ENCODE results near the gene LEP. TPM values are rescaled to one million over a fixed set of nuclear protein-coding genes. Genes with fewer than 3 reads are reported as not detected.

LEP gene
- total RNA-seq, 1 donor from 2014 or later = not detected

GRCh38 chr7:128302139-128302538 lies 61.1 kb downstream of the LEP start:
- no peak overlapping the region for H3K27ac ChIP-seq
- Mint-ChIP-seq H3K27me3 (ENCODE audit: insufficient read depth, low read depth) (peaks cover 3% of the 10 kb centered on the region), H3K9me3 (no peaks in the 10 kb centered on the region), H3K4me3 (no peak overlapping the region), H3K4me1 (peaks cover 8% of the 10 kb centered on the region), H3K36me3 (peaks cover 18% of the 10 kb centered on the region), H3K27ac (no peak overlapping the region)
- no peaks in the 10 kb centered on the region for H4K20me1 ChIP-seq (ENCODE audit: low read depth)
- TF ChIP-seq EZH2phosphoT487 (IDR thresholded peaks at IDR 0.05) (no peak), EZH2 (IDR thresholded peaks at IDR 0.05) (no peak), CTCF (IDR thresholded peaks at IDR 0.05) (no peak)
- H3K4me3 ChIP-seq = no peak overlapping the region
- no peak for DNase-seq (ENCODE audit: low spot score)
- no peaks in the 10 kb centered on the region for H3K79me2 ChIP-seq (ENCODE audit: low read depth)
- H3K4me2 ChIP-seq = no peak overlapping the region
- no peaks in the 10 kb centered on the region for H3K9me3 ChIP-seq (ENCODE audit: low read depth)
- H3K36me3 ChIP-seq = no peaks in the 10 kb centered on the region
- H3K9ac ChIP-seq = no peak overlapping the region
- no peaks in the 10 kb centered on the region for H3K27me3 ChIP-seq
- no peak overlapping the region for H2AFZ ChIP-seq (replicated peaks)
- H3F3A ChIP-seq (ENCODE audit: low read depth) = peaks cover 8% of the 10 kb centered on the region
- H3K4me1 ChIP-seq = peaks cover 12% of the 10 kb centered on the region

- Histone ChIP-seq H3K9ac (no peak overlapping the region), H3K79me2 (ENCODE audit: low read depth) (no peaks in the 10 kb centered on the region)
Measured at GRCh38 chr7:128303133-128303532, 62.1 kb downstream of the LEP start.

GRCh38 chr7:128303643-128304042 lies 62.6 kb downstream of the LEP start:
- no peak overlapping the region for H3K4me2 ChIP-seq
- no peaks in the 10 kb centered on the region for H3K36me3 ChIP-seq
- no peak overlapping the region for H3K27ac ChIP-seq
- H4K20me1 ChIP-seq (ENCODE audit: low read depth) = no peaks in the 10 kb centered on the region
- H2AFZ ChIP-seq (replicated peaks) = no peak overlapping the region
- Mint-ChIP-seq H3K4me3 (no peak overlapping the region), H3K4me1 (peaks cover 8% of the 10 kb centered on the region), H3K9me3 (no peaks in the 10 kb centered on the region), H3K27me3 (ENCODE audit: insufficient read depth, low read depth) (peaks cover 3% of the 10 kb centered on the region), H3K36me3 (peaks cover 20% of the 10 kb centered on the region), H3K27ac (no peak overlapping the region)
- no peak overlapping the region for H3K9ac ChIP-seq
- no peaks in the 10 kb centered on the region for H3K79me2 ChIP-seq (ENCODE audit: low read depth)
- H3K27me3 ChIP-seq = no peaks in the 10 kb centered on the region
- peaks cover 6% of the 10 kb centered on the region for H3F3A ChIP-seq (ENCODE audit: low read depth)
- H3K4me1 ChIP-seq = peaks cover 10% of the 10 kb centered on the region
- no peaks in the 10 kb centered on the region for H3K9me3 ChIP-seq (ENCODE audit: low read depth)
- DNase-seq (ENCODE audit: low spot score) = no peak
- H3K4me3 ChIP-seq = no peak overlapping the region
- TF ChIP-seq EZH2phosphoT487 (IDR thresholded peaks at IDR 0.05) = no peak
- no peak for TF ChIP-seq EZH2 (IDR thresholded peaks at IDR 0.05)
- no peak for TF ChIP-seq CTCF (IDR thresholded peaks at IDR 0.05)

More at GRCh38 chr7:128303133-128303532, 62.1 kb downstream of the LEP start:
- Histone ChIP-seq H4K20me1 (ENCODE audit: low read depth) (no peaks in the 10 kb centered on the region), H3K9me3 (ENCODE audit: low read depth) (no peaks in the 10 kb centered on the region), H3K27me3 (no peaks in the 10 kb centered on the region), H3K4me2 (no peak overlapping the region), H3K4me1 (peaks cover 12% of the 10 kb centered on the region), H3F3A (ENCODE audit: low read depth) (peaks cover 8% of the 10 kb centered on the region), H3K27ac (no peak overlapping the region), H3K36me3 (no peaks in the 10 kb centered on the region), H2AFZ (replicated peaks) (no peak overlapping the region), H3K4me3 (no peak overlapping the region)
- H3K27ac Mint-ChIP-seq = no peak overlapping the region
- DNase-seq (ENCODE audit: low spot score) = no peak
- H3K36me3 Mint-ChIP-seq = peaks cover 17% of the 10 kb centered on the region
- no peak overlapping the region for H3K4me3 Mint-ChIP-seq
- no peak for TF ChIP-seq EZH2 (IDR thresholded peaks at IDR 0.05)
- no peak for TF ChIP-seq CTCF (IDR thresholded peaks at IDR 0.05)
- TF ChIP-seq EZH2phosphoT487 (IDR thresholded peaks at IDR 0.05) = no peak
- no peaks in the 10 kb centered on the region for H3K9me3 Mint-ChIP-seq
- H3K27me3 Mint-ChIP-seq (ENCODE audit: insufficient read depth, low read depth) = peaks cover 3% of the 10 kb centered on the region
- H3K4me1 Mint-ChIP-seq = peaks cover 8% of the 10 kb centered on the region

All from neural progenitor cell (in vitro differentiated cells).